ENCODE data around the gene KRT85.

KRT85 gene

GRCh38 chr12:52368508-52368907 lies 1.2 kb upstream of the KRT85 start:
- Histone ChIP-seq H3K27ac (ENCODE audit: low read length) (no peak overlapping the region), H3K9ac (ENCODE audit: low read depth, low read length) (no peak overlapping the region), H3K4me1 (ENCODE audit: insufficient read depth, low read length) (no peaks in the 10 kb centered on the region), H3K79me2 (ENCODE audit: insufficient read depth, low read length) (no peaks in the 10 kb centered on the region), H3K4me2 (ENCODE audit: insufficient read depth, low read length) (no peak overlapping the region), H4K20me1 (ENCODE audit: insufficient read depth, low read length) (peaks cover 6% of the 10 kb centered on the region; the same call in 1 of the 2 replicates), H3K27me3 (ENCODE audit: insufficient read depth, low read length, poor library complexity) (peaks cover 9% of the 10 kb centered on the region), H3K4me3 (ENCODE audit: low read depth in 1 of 2, low read length in 2 of 2) (no peak overlapping the region), H3K36me3 (ENCODE audit: insufficient read depth, low read length) (no peaks in the 10 kb centered on the region), H2AFZ (ENCODE audit: low read depth, low read length) (no peak overlapping the region), H3K9me3 (ENCODE audit: insufficient read depth, low read length, severe bottlenecking) (no peaks in the 10 kb centered on the region)
- ATAC-seq (ENCODE audit: insufficient read depth, low read depth) = no peak
- no peak for DNase-seq
- TF ChIP-seq EZH2 (IDR thresholded peaks at IDR 0.05; ENCODE audit: borderline replicate concordance, low read depth, low read length, severe bottlenecking) (no peak), CTCF (IDR thresholded peaks at IDR 0.05; ENCODE audit: borderline replicate concordance, extremely low read depth, low read length, poor library complexity, severe bottlenecking) (no peak)

GRCh38 chr12:52367876-52368275 lies 595 bp upstream of the KRT85 start:
- no peak for DNase-seq
- no peak overlapping the region for H2AFZ ChIP-seq (ENCODE audit: low read depth, low read length)
- H3K27me3 ChIP-seq (ENCODE audit: insufficient read depth, low read length, poor library complexity) = peaks cover 9% of the 10 kb centered on the region
- no peaks in the 10 kb centered on the region for H3K79me2 ChIP-seq (ENCODE audit: insufficient read depth, low read length)
- no peaks in the 10 kb centered on the region for H3K36me3 ChIP-seq (ENCODE audit: insufficient read depth, low read length)
- H3K4me3 ChIP-seq (ENCODE audit: low read depth in 1 of 2, low read length in 2 of 2) = no peak overlapping the region
- TF ChIP-seq CTCF (IDR thresholded peaks at IDR 0.05; ENCODE audit: borderline replicate concordance, extremely low read depth, low read length, poor library complexity, severe bottlenecking) (no peak), EZH2 (IDR thresholded peaks at IDR 0.05; ENCODE audit: borderline replicate concordance, low read depth, low read length, severe bottlenecking) (no peak)
- no peak overlapping the region for H3K27ac ChIP-seq (ENCODE audit: low read length)
- peaks cover 6% of the 10 kb centered on the region; the same call in 1 of the 2 replicates for H4K20me1 ChIP-seq (ENCODE audit: insufficient read depth, low read length)
- no peaks in the 10 kb centered on the region for H3K9me3 ChIP-seq (ENCODE audit: insufficient read depth, low read length, severe bottlenecking)
- H3K9ac ChIP-seq (ENCODE audit: low read depth, low read length) = no peak overlapping the region
- no peak for ATAC-seq (ENCODE audit: insufficient read depth, low read depth)
- no peak overlapping the region for H3K4me2 ChIP-seq (ENCODE audit: insufficient read depth, low read length)
- H3K4me1 ChIP-seq (ENCODE audit: insufficient read depth, low read length) = no peaks in the 10 kb centered on the region

- no peak overlapping the region for H3K4me3 ChIP-seq (ENCODE audit: low read depth in 1 of 2, low read length in 2 of 2)
- H3K27me3 ChIP-seq (ENCODE audit: insufficient read depth, low read length, poor library complexity) = peaks cover 6% of the 10 kb centered on the region
- ATAC-seq (ENCODE audit: insufficient read depth, low read depth) (no peak), DNase-seq (no peak)
- no peak overlapping the region for H3K27ac ChIP-seq (ENCODE audit: low read length)
- no peak overlapping the region for H3K4me2 ChIP-seq (ENCODE audit: insufficient read depth, low read length)
- no peaks in the 10 kb centered on the region for H3K4me1 ChIP-seq (ENCODE audit: insufficient read depth, low read length)
- peaks cover 3% of the 10 kb centered on the region; the same call in 1 of the 2 replicates for H4K20me1 ChIP-seq (ENCODE audit: insufficient read depth, low read length)
- no peaks in the 10 kb centered on the region for H3K36me3 ChIP-seq (ENCODE audit: insufficient read depth, low read length)
- no peak for TF ChIP-seq CTCF (IDR thresholded peaks at IDR 0.05; ENCODE audit: borderline replicate concordance, extremely low read depth, low read length, poor library complexity, severe bottlenecking)
- no peak for TF ChIP-seq EZH2 (IDR thresholded peaks at IDR 0.05; ENCODE audit: borderline replicate concordance, low read depth, low read length, severe bottlenecking)
- no peak overlapping the region for H2AFZ ChIP-seq (ENCODE audit: low read depth, low read length)
- H3K9ac ChIP-seq (ENCODE audit: low read depth, low read length) = no peak overlapping the region
- no peaks in the 10 kb centered on the region for H3K9me3 ChIP-seq (ENCODE audit: insufficient read depth, low read length, severe bottlenecking)
- no peaks in the 10 kb centered on the region for H3K79me2 ChIP-seq (ENCODE audit: insufficient read depth, low read length)
Measured at GRCh38 chr12:52364901-52365489, 2.3 kb downstream of the KRT85 start.
